BLaER1 (cell line): ENCODE measurements around the gene TCF4.
"Not testable (repeated sequence)": the region's sequence is repeated elsewhere in the genome, so short reads cannot be mapped to it uniquely, and the experiment has no call there.

Experiments used
- H3K27ac ChIP-seq: shearing (Covaris generic); formaldehyde crosslinking; 2 replicates; pipeline ENCODE4 v1.8.1; 2022
- H3K27me3 ChIP-seq: shearing (Covaris generic); formaldehyde crosslinking; 2 replicates; pipeline ENCODE4 v1.8.1; 2022
- H3K36me3 ChIP-seq: shearing (Covaris generic); formaldehyde crosslinking; 2 replicates; pipeline ENCODE4 v1.8.1; 2022
- H3K4me1 ChIP-seq: shearing (Covaris generic); formaldehyde crosslinking; 2 replicates; pipeline ENCODE4 v1.8.1; 2022
- H3K4me2 ChIP-seq: shearing (Covaris generic); formaldehyde crosslinking; 2 replicates; pipeline ENCODE4 v1.8.1; 2022
- H3K4me3 ChIP-seq: shearing (Covaris generic); formaldehyde crosslinking; 2 replicates; pipeline ENCODE4 v1.8.1; 2022
- H3K9ac ChIP-seq: shearing (Covaris generic); formaldehyde crosslinking; 2 replicates; pipeline ENCODE4 v1.8.1; 2022
- H3K9me3 ChIP-seq: shearing (Covaris generic); formaldehyde crosslinking; 2 replicates; pipeline ENCODE4 v1.8.1; 2022
- H4K20me1 ChIP-seq: shearing (Covaris generic); formaldehyde crosslinking; 2 replicates; pipeline ENCODE4 v1.8.1; 2022
- Cebpa-rat ChIP-seq: shearing (Covaris generic); IDR thresholded peaks from 2 replicates; pipeline ENCODE4 v1.8.1; 2022

Gene TCF4

GRCh38 chr18:55473058-55473457 lies 114.9 kb downstream of the TCF4 start:
- H3K9me3 ChIP-seq = no peaks in the 10 kb centered on the region
- peaks cover 60% of the 10 kb centered on the region for H3K36me3 ChIP-seq
- no peak overlapping the region for H3K9ac ChIP-seq
- peaks cover 97% of the 10 kb centered on the region for H4K20me1 ChIP-seq
- no peak overlapping the region for H3K27ac ChIP-seq
- H3K27me3 ChIP-seq = no peaks in the 10 kb centered on the region
- no peak overlapping the region for H3K4me2 ChIP-seq
- no peak for TF ChIP-seq Cebpa-rat
- H3K4me3 ChIP-seq = no peak overlapping the region
- H3K4me1 ChIP-seq = peaks cover 30% of the 10 kb centered on the region

GRCh38 chr18:55470826-55471225 lies 117.2 kb downstream of the TCF4 start:
- TF ChIP-seq Cebpa-rat = no peak
- H4K20me1 ChIP-seq = peaks cover 97% of the 10 kb centered on the region
- H3K9me3 ChIP-seq = no peaks in the 10 kb centered on the region
- no peak overlapping the region for H3K4me3 ChIP-seq
- H3K36me3 ChIP-seq = peaks cover 56% of the 10 kb centered on the region
- H3K4me1 ChIP-seq = peaks cover 38% of the 10 kb centered on the region
- no peak overlapping the region for H3K4me2 ChIP-seq
- H3K27me3 ChIP-seq = no peaks in the 10 kb centered on the region
- no peak overlapping the region for H3K9ac ChIP-seq
- no peak overlapping the region for H3K27ac ChIP-seq

- Histone ChIP-seq H3K4me1 (peaks cover 54% of the 10 kb centered on the region), H3K36me3 (peaks cover 45% of the 10 kb centered on the region), H4K20me1 (peaks cover 87% of the 10 kb centered on the region)
- not testable (repeated sequence) for H3K4me2 ChIP-seq, H3K4me3 ChIP-seq, H3K9ac ChIP-seq, H3K27ac ChIP-seq, H3K9me3 ChIP-seq, H3K27me3 ChIP-seq
Observed at GRCh38 chr18:55469134-55469533, 118.9 kb downstream of the TCF4 start.

GRCh38 chr18:55466789-55467188 lies 121.2 kb downstream of the TCF4 start:
- Histone ChIP-seq H3K27ac (peak overlapping the region; percentile 47), H3K4me1 (peaks cover 59% of the 10 kb centered on the region), H4K20me1 (peaks cover 84% of the 10 kb centered on the region), H3K4me2 (peak overlapping the region; percentile 76), H3K9me3 (no peaks in the 10 kb centered on the region), H3K27me3 (no peaks in the 10 kb centered on the region), H3K9ac (peak overlapping the region; percentile 59; the same call in 1 of the 2 replicates), H3K36me3 (peaks cover 60% of the 10 kb centered on the region), H3K4me3 (no peak overlapping the region)
- TF ChIP-seq Cebpa-rat = no peak

GRCh38 chr18:55465313-55465712 lies 122.7 kb downstream of the TCF4 start:
- peaks cover 61% of the 10 kb centered on the region for H3K36me3 ChIP-seq
- H3K9ac ChIP-seq = peak overlapping the region; percentile 59
- H3K4me2 ChIP-seq = peak overlapping the region; percentile 76
- peaks cover 59% of the 10 kb centered on the region for H3K4me1 ChIP-seq
- H3K27ac ChIP-seq = peak overlapping the region; percentile 47
- H3K9me3 ChIP-seq = no peaks in the 10 kb centered on the region
- no peak overlapping the region for H3K4me3 ChIP-seq
- peaks cover 74% of the 10 kb centered on the region for H4K20me1 ChIP-seq
- H3K27me3 ChIP-seq = no peaks in the 10 kb centered on the region
- TF ChIP-seq Cebpa-rat = no peak

- Histone ChIP-seq H3K27ac (peak overlapping the region; percentile 6), H3K4me3 (no peak overlapping the region), H3K9ac (no peak overlapping the region), H3K4me1 (peaks cover 59% of the 10 kb centered on the region), H3K4me2 (peak overlapping the region; percentile 76), H3K9me3 (no peaks in the 10 kb centered on the region), H3K36me3 (peaks cover 61% of the 10 kb centered on the region), H3K27me3 (no peaks in the 10 kb centered on the region), H4K20me1 (peaks cover 74% of the 10 kb centered on the region)
- TF ChIP-seq Cebpa-rat = no peak
Observed at GRCh38 chr18:55464581-55464980, 123.4 kb downstream of the TCF4 start.

- Histone ChIP-seq H4K20me1 (peaks cover 74% of the 10 kb centered on the region), H3K4me3 (no peak overlapping the region), H3K4me2 (no peak overlapping the region), H3K27me3 (no peaks in the 10 kb centered on the region), H3K4me1 (peaks cover 40% of the 10 kb centered on the region), H3K36me3 (peaks cover 66% of the 10 kb centered on the region), H3K9ac (no peak overlapping the region), H3K27ac (no peak overlapping the region), H3K9me3 (no peaks in the 10 kb centered on the region)
- no peak for TF ChIP-seq Cebpa-rat
Observed at GRCh38 chr18:55462652-55463051, 125.3 kb downstream of the TCF4 start.

- H3K36me3 ChIP-seq = peaks cover 71% of the 10 kb centered on the region
- no peak overlapping the region for H3K4me3 ChIP-seq
- H3K27ac ChIP-seq = no peak overlapping the region
- no peak overlapping the region for H3K4me2 ChIP-seq
- H3K27me3 ChIP-seq = no peaks in the 10 kb centered on the region
- H3K9me3 ChIP-seq = no peaks in the 10 kb centered on the region
- H4K20me1 ChIP-seq = peaks cover 74% of the 10 kb centered on the region
- H3K4me1 ChIP-seq = peaks cover 32% of the 10 kb centered on the region
- no peak overlapping the region for H3K9ac ChIP-seq
- no peak for TF ChIP-seq Cebpa-rat
Observed at GRCh38 chr18:55461848-55462247, 126.1 kb downstream of the TCF4 start.

GRCh38 chr18:55458456-55459203 lies 129.4 kb downstream of the TCF4 start:
- no peak overlapping the region for H3K4me3 ChIP-seq
- H3K27ac ChIP-seq = no peak overlapping the region
- H3K4me2 ChIP-seq = no peak overlapping the region
- H4K20me1 ChIP-seq = peaks cover 85% of the 10 kb centered on the region
- no peak overlapping the region for H3K9ac ChIP-seq
- H3K36me3 ChIP-seq = peaks cover 93% of the 10 kb centered on the region
- no peaks in the 10 kb centered on the region for H3K27me3 ChIP-seq
- no peaks in the 10 kb centered on the region for H3K9me3 ChIP-seq
- H3K4me1 ChIP-seq = no peaks in the 10 kb centered on the region; the same call in 1 of the 2 replicates
- no peak for TF ChIP-seq Cebpa-rat

GRCh38 chr18:55457028-55457427 lies 131.0 kb downstream of the TCF4 start:
- Histone ChIP-seq H3K4me2 (no peak overlapping the region), H3K4me3 (no peak overlapping the region), H4K20me1 (peaks cover 90% of the 10 kb centered on the region), H3K27ac (no peak overlapping the region), H3K4me1 (no peaks in the 10 kb centered on the region; the same call in 1 of the 2 replicates), H3K36me3 (peaks cover 93% of the 10 kb centered on the region), H3K9me3 (no peaks in the 10 kb centered on the region), H3K27me3 (no peaks in the 10 kb centered on the region), H3K9ac (no peak overlapping the region)
- no peak for TF ChIP-seq Cebpa-rat
